Measurements from ENCODE around the gene NPAS2.

Gene NPAS2

DNA sequence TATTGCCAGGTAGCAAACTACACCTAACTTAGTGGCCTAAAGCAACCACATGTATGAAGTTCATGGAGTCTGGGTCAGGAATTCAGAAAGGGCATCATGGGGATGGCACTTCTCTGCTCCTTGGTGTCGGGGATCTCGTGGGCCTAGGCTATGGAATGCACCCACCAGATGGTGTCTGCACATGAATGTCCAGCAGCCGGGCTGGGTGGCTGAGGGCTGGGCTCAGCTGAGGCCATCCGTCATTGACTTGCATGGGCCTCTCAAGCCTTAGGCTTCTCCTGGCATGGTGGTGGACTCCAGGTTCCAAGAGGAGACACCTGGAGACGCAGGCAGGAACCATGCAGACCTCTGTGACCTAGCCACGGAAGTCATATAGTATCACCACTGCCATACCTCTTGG lies 156.1 kb downstream of the NPAS2 start:
- no peak for DNase-seq

DNA sequence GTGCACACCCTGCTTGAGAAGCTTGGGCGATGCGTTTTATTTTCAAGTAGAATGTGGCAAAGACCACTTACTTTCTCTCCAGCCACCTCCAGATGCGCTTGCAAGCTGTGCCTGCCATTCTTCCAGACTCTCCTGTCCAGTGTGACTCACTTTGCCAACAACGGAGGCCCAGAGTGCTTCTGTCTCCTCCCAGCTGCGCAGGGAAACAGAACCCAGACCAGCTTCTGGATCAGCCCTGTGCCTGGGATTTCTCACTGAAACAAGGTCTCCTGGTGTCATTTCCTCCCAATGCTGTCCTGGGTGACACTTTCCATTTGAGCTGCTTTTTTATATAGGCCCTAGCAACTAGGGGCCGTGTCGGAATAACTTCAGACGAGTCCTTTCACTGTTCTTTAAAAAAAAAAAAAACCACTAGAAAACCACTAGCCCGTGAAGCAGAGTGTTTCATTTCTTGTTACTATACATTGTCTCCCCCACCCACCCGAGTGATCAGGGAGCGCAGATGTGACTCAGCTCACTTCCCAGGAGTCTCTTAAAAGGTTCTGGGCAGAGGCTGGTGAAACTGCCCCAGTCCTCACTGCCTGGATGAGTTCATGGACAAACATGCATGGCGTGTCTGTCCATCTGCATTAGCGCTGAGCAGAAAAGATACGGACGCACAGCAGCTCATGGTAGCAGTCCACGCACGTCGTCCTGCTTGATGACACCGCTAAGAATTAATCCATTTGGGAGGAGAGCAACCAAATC lies 156.9 kb downstream of the NPAS2 start:
- DNase-seq: no peak

DNA sequence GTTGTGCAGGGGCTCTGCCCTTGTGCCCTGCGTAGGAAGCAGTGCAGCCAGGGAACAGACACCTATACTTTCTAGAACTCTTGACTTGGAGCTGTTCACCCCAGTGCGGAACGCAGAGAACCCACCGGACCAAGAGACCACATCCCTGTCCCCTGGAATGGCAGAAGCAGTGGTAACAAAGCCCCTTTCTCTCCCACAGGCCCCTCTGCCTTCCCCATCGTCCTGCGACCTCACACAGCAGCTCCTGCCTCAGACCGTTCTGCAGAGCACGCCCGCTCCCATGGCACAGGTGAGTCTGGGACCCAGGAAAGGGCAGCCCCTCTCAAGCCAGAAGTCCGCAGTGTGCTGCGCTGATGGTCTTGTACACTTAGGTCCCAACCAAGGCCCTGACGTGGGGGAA lies 157.6 kb downstream of the NPAS2 start:
- no peak for DNase-seq

DNA sequence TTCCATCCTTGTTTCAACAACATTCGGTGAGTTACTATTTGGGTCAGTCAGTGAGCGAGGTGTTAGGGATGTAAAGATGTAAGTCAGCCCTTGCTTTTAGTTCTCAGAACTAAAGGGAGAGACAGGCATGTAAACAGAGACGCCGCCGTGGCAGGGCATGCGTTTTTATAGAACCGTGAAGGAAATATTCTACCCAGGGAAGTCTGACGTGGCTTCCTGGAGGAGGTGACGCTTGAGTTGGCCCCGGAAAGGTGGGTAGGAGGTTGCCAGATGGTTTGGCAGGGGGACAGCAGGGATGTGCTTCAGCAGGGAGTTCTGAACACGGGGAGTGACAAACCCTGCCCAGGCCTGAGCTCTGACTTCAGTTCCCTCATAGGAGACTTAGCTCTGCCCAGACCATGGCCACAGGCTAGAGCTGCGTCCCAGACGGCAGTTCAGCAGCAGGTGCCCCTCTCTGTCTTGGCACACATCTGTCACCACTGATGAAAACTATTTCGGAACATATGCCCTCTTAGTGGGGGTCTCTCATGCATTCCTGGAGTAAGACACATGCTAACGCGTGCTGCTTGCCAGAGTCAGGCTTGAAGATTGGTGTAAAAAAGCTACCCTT lies 158.7 kb downstream of the NPAS2 start:
- DNase-seq: no peak

DNA sequence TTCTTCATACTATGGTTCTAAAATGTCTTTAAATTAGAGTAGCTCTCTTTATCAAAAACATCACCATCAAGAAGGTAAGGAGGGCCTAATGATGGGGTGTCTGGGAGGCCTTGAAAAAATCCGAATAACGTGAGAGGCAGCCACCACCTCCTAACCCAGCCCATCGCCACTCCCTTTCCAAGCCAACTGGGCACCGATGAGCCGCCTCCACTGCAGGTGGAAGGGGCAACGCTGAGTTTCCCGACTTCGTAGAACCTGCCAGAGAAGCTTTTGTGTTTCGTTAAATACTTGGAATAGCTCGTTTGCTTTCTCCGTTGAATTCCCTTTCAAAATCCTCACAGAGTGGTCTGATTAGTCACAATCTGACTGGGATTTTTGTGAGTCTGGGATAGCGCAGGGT lies 160.1 kb downstream of the NPAS2 start:
- DNase-seq: no peak

DNA sequence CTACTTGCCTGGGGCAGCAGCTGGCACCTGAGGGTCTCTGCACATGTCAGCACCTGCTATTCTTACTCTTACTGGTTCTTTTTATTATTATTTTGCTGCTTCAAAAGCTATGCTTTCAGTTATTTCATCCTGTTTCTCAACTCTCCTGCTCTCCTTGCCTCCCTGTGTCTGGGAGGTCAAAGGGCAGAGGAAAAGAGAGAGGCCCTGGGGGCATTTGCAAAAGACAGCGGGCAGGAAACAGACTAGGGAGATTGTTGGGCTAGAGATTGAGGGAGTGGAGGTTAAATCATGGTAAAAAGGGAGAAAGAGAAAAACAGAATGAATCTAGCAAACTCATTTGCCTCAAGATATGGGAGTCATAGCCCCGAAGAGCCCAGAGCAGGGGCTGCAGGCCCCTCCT lies 161.1 kb downstream of the NPAS2 start:
- DNase-seq: no peak

DNA sequence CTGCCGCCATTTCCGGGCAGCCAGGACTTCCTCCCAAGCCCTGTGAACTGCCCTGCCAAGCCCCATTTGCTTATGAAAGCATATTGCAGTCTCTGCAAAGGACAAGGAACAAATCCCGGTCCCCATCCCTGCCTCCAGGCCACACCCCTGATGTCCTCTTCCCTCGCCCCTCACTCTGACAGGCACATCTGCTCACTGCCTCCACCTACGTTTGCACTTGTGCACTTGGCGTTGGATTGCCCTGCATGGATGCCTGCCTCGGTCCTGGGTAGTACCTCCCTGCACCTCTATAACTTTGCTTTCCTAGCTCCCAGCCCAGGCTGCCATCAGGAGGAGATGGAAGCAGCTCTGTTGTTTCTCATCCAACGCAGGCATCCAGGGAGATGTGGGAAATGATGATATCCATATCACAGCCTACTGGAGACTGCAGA lies 162.5 kb downstream of the NPAS2 start:
- DNase-seq: no peak

DNA sequence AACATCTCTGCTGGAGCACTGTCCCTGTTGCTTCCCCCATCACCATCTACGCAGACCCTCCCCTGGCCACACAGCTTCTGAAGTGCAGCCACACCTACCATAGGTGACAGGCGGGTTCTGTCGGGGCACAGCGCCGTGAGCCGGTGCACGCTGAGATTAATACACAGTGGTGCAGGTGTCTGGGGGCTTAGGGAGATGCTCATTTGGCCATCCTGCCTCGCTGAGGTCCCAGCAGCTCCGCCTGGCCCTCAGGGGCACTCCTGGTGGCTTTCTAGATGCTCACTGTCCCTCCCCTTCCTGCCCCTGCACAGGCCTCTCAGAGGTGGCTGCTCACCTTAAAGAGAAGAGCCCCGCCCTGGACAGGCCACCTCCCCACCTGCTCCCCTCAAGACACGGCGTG lies 163.3 kb downstream of the NPAS2 start:
- no peak for DNase-seq

DNA sequence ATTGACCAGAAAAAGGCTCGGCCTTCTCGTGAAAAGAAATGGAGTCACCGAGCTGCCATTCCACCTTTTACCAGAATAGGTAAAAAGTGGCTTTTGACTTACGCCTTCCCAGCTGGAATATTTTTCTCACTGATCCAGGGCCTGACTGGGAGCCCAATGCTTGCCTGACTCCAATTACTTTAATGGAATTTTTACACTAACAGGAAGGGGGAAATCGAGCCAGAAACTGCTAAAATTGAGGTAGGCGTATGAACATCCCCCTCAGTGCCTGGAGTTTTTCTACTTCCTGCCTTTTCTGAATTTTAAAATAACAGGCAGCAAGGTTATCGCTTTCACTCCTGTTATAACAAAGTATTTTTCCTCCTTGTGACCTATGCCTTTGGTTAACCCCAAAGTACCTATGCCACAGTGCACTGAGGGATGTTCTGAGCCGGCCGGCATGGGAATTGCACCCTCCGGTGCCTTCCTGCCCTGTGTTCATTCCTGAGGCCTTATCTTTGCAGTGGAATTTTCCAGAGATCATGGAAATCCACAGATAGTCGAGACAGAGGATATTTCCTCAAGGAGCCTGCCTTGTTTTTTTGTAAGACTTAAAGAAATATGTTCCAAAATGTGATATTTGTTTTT lies 163.9 kb downstream of the NPAS2 start:
- DNase-seq: no peak

DNA sequence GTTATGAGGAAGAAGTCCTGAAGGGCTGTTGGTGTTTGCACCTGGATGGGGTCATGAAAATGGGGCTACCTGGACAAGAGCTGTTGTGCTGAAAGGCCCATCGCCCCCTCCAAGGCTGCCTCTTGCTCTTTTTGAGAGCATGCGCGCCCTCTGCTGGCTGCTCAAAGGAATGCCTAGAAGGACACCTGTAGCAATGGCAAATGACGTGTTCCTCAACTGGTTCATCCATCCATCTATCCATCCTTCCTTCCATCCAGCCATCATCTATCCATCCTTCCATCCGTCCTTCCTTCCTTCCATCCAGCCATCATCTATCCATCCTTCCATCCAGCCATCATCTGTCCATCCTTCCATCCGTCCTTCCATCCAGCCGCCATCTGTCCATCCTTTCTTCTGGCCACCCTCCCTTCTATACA lies 165.0 kb downstream of the NPAS2 start:
- peak; percentile 79 for DNase-seq

DNA sequence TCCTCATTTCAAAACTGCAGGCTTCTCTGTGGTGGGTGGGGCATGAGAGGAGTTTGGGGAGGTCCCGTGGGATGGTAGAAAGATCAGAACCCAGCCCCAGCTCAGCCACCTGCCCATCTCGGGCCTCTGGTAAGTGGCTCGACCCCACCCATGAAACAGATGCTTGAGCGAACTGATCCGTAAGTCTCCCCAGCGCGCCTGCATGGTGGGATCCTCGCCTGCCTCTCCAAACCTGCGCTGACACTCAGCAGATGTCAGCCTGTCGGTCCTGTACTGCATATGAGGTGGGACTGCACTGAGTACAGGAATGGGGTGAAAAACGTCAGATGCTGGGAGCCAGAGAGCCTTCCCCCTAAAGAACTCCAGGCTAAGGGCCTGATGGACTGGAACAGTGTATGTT lies 166.2 kb downstream of the NPAS2 start:
- no peak for DNase-seq

DNA sequence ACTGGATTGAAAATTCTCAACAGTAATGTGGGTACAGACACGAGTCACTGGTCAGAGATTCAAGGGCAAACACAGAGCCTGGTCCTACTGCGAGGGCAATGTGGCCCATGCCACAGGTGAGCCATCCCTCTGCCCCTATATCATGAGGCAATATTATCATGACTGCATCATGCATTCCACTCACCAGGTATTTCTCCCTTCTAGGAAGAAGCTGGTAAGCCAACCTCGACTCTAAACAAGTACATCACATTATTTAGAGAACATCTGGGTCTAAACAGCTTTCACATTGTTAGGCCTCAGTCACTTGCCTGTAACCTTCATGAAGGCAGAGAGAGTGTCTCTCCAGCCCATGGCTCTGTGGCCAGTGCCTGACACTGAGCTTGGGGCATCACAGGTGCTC lies 167.6 kb downstream of the NPAS2 start:
- DNase-seq: no peak

DNA sequence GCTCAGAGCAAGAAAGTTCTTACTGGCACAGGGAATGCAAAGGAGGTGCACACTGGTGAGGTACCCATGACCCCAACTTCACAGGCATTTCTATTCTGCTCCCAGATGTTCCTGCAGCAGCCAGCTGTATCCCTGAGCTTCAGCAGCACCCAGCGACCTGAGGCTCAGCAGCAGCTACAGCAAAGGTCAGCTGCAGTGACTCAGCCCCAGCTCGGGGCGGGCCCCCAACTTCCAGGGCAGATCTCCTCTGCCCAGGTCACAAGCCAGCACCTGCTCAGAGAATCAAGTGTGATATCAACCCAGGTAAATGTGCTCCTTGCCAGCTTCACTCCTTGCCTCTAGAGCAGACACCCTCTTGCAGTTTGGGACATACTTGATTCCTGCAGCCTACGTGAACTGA lies 168.0 kb downstream of the NPAS2 start:
- DNase-seq: no peak

DNA sequence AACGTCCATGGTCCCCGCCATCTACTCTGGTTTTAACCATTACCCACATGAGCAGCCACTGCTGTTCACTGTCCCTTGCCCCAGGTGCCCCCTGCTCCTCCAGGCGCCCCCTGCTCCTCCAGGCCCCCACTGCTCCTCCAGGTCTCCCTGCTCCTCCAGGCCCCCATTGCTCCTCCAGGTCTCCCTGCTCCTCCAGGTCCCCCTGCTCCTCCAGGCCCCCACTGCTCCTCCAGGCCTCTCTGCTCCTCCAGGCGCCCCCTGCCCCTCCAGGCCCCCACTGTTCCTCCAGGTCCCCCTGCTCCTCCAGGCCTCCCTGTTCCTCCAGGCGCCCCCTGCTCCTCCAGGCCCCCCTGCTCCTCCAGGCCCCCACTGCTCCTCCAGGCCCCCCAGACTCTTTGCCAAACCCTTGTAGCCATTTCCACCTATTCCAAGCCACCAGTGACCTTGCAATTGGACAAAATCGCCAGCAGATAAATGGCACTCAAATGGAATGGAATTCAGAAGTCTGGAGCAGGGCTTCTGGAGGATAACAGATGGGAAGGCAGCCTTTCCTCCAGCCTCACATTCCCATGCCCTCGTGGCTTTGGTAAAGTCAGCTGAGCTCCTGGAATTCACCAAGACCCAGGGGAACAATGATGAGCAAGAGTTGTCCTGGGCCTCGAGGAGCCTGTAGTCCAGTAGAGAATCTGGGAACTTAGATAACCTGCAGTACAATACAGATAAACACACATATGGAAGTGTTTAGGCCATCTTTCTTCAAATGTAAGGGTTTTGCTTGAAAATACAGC lies 168.9 kb downstream of the NPAS2 start:
- DNase-seq: no peak

DNA sequence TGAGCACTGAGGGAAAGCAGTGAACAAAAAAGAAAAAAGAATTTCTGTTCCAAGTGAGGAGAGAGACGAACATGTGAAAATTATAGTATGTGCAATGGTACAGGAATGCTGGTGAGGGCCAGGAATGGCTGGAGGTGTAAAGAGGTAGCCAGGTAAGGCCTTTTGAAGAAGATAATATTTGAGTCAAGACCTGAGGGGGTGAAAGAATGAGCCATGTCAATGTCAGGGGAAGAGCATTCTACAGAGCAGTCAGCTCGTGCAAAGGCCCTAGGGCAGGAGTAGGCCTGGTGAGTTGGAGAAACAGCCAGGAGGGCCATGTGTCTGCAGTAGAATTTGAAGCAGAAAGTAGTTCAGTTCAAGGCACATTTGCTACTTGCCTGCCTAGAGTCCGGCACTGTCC lies 169.7 kb downstream of the NPAS2 start:
- no peak for DNase-seq

DNA sequence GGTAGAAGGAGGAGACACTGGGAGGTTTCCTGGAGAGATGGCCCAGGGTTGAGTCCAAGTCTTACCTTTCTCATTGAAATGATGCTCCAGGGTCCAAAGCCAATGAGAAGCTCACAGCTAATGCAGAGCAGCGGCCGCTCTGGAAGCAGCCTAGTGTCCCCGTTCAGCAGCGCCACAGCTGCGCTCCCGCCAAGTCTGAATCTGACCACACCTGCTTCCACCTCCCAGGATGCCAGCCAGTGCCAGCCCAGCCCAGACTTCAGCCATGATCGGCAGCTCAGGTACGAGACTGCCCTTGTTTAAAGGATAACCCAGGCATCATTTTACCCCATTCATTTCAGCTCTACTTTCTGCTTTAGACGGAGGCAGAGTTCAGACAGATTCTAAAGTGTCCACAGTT lies 170.2 kb downstream of the NPAS2 start:
- DNase-seq: no peak

DNA sequence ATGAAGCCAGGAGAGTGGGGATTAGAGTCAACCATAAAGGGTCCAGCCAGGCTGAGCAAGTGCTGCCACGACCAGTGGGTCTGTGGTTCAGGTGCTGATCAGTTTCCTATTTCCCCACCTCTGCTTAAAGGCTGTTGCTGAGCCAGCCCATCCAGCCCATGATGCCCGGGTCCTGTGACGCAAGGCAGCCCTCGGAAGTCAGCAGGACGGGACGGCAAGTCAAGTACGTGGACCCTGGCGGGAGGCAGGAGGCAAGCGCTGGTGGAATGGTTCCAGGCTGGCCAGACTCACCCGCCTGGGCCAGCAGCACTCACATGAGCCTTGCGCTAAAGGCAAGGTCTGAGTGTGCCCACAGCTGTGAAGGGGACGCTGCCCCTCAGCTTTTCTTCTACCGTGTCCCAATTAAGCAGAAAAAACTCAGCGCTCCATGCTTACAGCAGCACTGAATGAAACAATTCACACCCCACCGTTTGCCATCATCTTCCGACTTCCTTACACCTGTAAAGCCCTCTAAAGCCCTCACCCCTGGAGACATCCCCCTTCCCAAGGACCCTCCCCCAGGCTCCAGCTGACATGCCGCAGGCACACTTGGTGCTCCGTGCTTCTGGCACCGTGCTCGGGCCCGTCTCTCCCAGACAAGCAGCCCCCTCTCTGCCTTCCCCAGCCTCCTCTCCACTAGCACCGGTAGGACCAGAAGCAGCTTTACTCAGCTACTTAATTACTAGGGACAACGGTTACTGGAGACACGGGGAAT lies 170.9 kb downstream of the NPAS2 start:
- no peak for DNase-seq

DNA sequence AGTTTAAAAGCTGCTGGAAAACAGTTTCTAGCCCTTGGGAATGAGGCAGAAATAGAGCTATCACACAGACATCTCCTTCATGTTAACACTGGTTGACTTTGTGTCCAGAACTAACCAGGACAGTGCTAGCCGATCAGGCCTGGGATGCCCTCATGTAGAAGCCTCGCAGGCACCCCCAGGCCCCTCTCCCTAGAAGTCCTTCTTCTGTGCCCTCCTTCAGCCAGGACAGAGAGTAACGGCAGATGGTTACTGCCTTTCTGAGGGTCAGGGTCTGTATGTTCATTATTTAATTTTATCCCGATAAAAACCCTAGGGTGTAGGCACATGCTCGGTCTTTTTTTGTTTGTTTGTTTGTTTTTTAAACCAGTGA lies 171.4 kb downstream of the NPAS2 start:
- no peak for DNase-seq

DNA sequence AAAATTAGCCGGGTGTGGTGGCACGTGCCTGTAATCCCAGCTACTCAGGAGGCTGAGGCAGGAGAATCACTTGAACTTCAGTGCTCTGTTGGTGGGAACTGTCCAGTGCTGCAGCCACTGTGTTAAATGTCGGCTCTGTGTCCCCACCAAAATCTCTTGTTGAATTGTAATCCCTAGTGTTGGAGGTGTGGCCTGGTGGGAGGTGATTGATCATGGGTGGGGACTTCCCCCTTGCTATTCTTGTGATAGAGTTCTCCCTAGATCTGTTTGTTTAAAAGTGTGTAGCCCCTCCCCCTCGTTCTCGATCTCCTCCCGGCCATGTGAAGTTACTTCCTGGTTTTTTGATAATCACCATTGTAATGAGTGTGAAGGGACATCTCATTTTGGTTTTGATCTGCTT lies 172.3 kb downstream of the NPAS2 start:
- DNase-seq: no peak

DNA sequence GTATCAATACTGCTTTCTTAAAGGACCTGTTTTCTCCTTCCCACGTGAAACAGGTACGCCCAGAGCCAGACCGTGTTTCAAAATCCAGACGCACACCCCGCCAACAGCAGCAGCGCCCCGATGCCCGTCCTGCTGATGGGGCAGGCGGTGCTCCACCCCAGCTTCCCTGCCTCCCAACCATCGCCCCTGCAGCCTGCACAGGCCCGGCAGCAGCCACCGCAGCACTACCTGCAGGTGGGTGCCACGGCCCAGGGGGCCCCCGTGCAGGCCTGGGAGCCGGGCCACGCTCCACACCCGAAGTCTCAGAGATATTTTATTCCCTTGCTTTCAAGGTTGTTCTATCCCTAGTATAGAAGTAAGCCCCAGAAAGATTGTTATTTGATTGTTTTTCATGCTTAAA lies 173.4 kb downstream of the NPAS2 start:
- no peak for DNase-seq

DNA sequence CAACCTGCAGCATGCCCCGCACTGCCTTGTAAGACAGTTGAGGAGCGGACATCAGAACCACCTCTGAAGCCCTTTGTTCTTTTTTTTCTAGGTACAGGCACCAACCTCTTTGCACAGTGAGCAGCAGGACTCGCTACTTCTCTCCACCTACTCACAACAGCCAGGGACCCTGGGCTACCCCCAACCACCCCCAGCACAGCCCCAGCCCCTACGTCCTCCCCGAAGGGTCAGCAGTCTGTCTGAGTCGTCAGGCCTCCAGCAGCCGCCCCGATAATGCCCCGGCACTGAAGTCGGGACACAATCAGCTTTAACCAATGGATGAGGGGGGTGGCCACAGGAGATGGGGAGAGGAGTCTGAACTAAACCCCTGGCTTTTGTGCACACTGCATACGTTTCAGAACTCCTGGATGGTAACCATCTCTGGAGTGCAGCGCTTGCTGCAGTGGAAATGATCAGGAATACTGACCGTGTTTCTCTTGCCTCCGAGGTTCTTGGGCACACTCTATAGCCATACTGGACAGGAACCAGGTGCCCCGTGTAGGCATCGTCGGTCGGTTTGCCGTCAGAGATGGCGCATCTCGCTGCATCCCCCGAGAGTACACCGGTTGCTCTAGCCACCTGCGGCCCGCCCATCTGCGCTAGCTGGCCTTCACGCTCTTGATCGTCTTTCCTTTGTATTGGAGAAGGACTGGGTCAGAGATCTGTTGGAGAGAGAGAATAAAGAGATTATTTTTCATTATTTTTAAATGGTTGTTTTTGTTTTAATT lies 175.6 kb downstream of the NPAS2 start:
- DNase-seq: no peak

Data from RPMI8226 (cell line).